K562 (cell line): ENCODE data around the gene GRIA1. TPM values are rescaled to one million over a fixed set of nuclear protein-coding genes. Genes with fewer than 3 reads are reported as not detected.

Experiments used
- ATAC-seq: fragments of 200-7000 bp; cut with Tn5 transposase; 3 replicates; pipeline ENCODE4 v1.9.1; 2020; ENCODE audit warnings: moderate library complexity
- BruUV-seq: library from RNA; stranded (reverse); fragments of 400-500 nt; replicated peaks from 2 replicates; lab custom pipeline; 2021; lab: Mats Ljungman, UMichigan
- CTCF ChIA-PET: fragments of 300-600 bp; formaldehyde crosslinking; extraction: SDS; loops from one replicate; lab custom pipeline; 2021; ENCODE audit warnings: low intra/inter-chr PET ratio; lab: Yijun Ruan, JAX
- POLR2A ChIA-PET: fragments of 300-600, 350-650 bp; sonication (Branson Sonifier 250); formaldehyde crosslinking; extraction: SDS; loops from one replicate; lab custom pipeline; 2021; ENCODE audit warnings: antibody characterized with exemption, inconsistent platforms; lab: Yijun Ruan, JAX
- DNase-seq, 4 experiments: peaks; one replicate each; pipeline versions ENCODE4 v3.0.0 to v3.0.0-alpha.2; 2011 to 2018; ENCODE audit warnings: low spot score in 3 of 4, mixed read lengths in 3 of 4; ENCODE audit errors: extremely low read depth in 1 of 4
- FAIRE-seq: peaks from 2 replicates; lab custom pipeline; 2011; peaks lifted over from hg19 to GRCh38; lab: Jason Lieb, UNC
- H2AFZ ChIP-seq: 2 replicates; pipeline ENCODE4 v1.6.0; 2011; ENCODE audit warnings: low read depth, low read length, control low read depth, inconsistent platforms
- H3K27ac ChIP-seq: fragments of 200-600 bp; 3 replicates; pipeline ENCODE4 v1.8.0; 2011; ENCODE audit warnings: low read depth, mild to moderate bottlenecking, control low read depth, inconsistent platforms, low read length, moderate library complexity, mixed read lengths; ENCODE audit errors: extremely low read depth
- H3K27me3 ChIP-seq, 2 experiments: fragments of 300-600 bp in 1 of 2; 2 replicates in 1 of 2; 3 replicates in 1 of 2; pipeline versions ENCODE4 v1.6.0 to v1.8.0; 2011; ENCODE audit warnings: inconsistent platforms in 2 of 2, low read length in 2 of 2, mild to moderate bottlenecking in 1 of 2, mixed read lengths in 1 of 2, moderate library complexity in 1 of 2; ENCODE audit not compliant: control insufficient read depth in 2 of 2, insufficient read depth in 2 of 2
- H3K36me3 ChIP-seq: fragments of 300-600 bp; 3 replicates; pipeline ENCODE4 v1.8.0; 2011; ENCODE audit warnings: mild to moderate bottlenecking, low read length, inconsistent platforms; ENCODE audit not compliant: control insufficient read depth, insufficient read depth
- H3K4me1 ChIP-seq, 2 experiments: fragments of 200-600 bp in 1 of 2; replicated peaks in 1 of 2; 2 replicates in 1 of 2; 3 replicates in 1 of 2; pipeline versions ENCODE4 v1.5.1 to v1.8.0; 2011; ENCODE audit warnings: inconsistent platforms in 2 of 2, low read length in 2 of 2, mild to moderate bottlenecking in 1 of 2, mixed read lengths in 1 of 2, moderate library complexity in 1 of 2; ENCODE audit not compliant: control insufficient read depth in 2 of 2, insufficient read depth in 2 of 2
- H3K4me2 ChIP-seq: 2 replicates; pipeline ENCODE4 v1.6.1; 2011; ENCODE audit warnings: low read length, control low read depth, inconsistent platforms, mixed read lengths; ENCODE audit not compliant: insufficient read depth
- H3K4me3 ChIP-seq: fragments of 200-600 bp; sonication (generic), shearing (Covaris generic); 2 replicates; pipeline ENCODE4 v1.5.1; 2016; ENCODE audit warnings: control low read depth, inconsistent platforms
- H3K79me2 ChIP-seq: fragments of 200-600 bp; 3 replicates; pipeline ENCODE4 v1.8.0; 2011; ENCODE audit warnings: low read length, inconsistent platforms; ENCODE audit not compliant: control insufficient read depth, insufficient read depth
- H3K9ac ChIP-seq, 2 experiments: 2 replicates each; pipeline versions ENCODE4 v1.6.0 to v1.6.1; 2011; ENCODE audit warnings: low read depth in 2 of 2, low read length in 2 of 2, control low read depth in 1 of 2, inconsistent platforms in 1 of 2, mild to moderate bottlenecking in 1 of 2, mixed read lengths in 1 of 2; ENCODE audit not compliant: insufficient read depth in 1 of 2
- H3K9me1 ChIP-seq: one replicate; pipeline ENCODE4 v1.6.0; 2011; ENCODE audit warnings: inconsistent platforms, mild to moderate bottlenecking, low read length, moderate library complexity; ENCODE audit not compliant: control insufficient read depth, insufficient read depth
- H3K9me3 ChIP-seq: replicated peaks from 2 replicates; pipeline ENCODE4 v1.5.1; 2011; ENCODE audit warnings: low read depth, low read length, inconsistent platforms; ENCODE audit not compliant: control insufficient read depth, insufficient read depth
- H4K20me1 ChIP-seq: replicated peaks from 2 replicates; pipeline ENCODE4 v1.6.1; 2011; ENCODE audit warnings: low read length, inconsistent platforms, mixed read lengths; ENCODE audit not compliant: control insufficient read depth, insufficient read depth
- EP400 ChIP-seq: fragments of 450-650 bp; IDR thresholded peaks from 2 replicates; pipeline ENCODE4 v1.6.1; 2017; ENCODE audit warnings: antibody characterized with exemption, mild to moderate bottlenecking, moderate library complexity
- FOSL1 ChIP-seq: fragments of 200-800 bp; sonication (Bioruptor generic); conservative IDR thresholded peaks from 2 replicates; pipeline ENCODE4 v1.6.1; 2016; ENCODE audit warnings: missing genetic modification characterization, missing compliant biosample characterization
- KLF6 ChIP-seq: fragments of 250-450 bp; sonication (Bioruptor Pico); IDR thresholded peaks from 2 replicates; pipeline ENCODE4 v1.4.0; 2020; ENCODE audit warnings: mild to moderate bottlenecking, moderate library complexity, borderline replicate concordance
- MTA1 ChIP-seq: fragments of 450-650 bp; IDR thresholded peaks from 2 replicates; pipeline ENCODE4 v1.6.1; 2017; ENCODE audit warnings: borderline replicate concordance
- OTX1 ChIP-seq: fragments of 450-650 bp; formaldehyde crosslinking; IDR thresholded peaks from 2 replicates; pipeline ENCODE4 v1.4.0; 2022; ENCODE audit warnings: mild to moderate bottlenecking
- SETDB1 ChIP-seq: IDR thresholded peaks from one replicate; pipeline ENCODE4 v1.6.1; 2012; ENCODE audit warnings: low read length, control low read depth, inconsistent platforms
- SLC30A9 ChIP-seq: fragments of 250-450 bp; sonication (Bioruptor Pico); IDR thresholded peaks from 2 replicates; pipeline ENCODE4 v1.8.0; 2022; ENCODE audit warnings: mild to moderate bottlenecking, moderate library complexity
- STAG1 ChIP-seq: sonication (generic); formaldehyde crosslinking; IDR thresholded peaks from 2 replicates; pipeline ENCODE4 v1.5.0; 2020; ENCODE audit warnings: missing genetic modification reagents, borderline replicate concordance
- ZNF3 ChIP-seq: fragments of 250-450 bp; sonication (Bioruptor Pico); IDR thresholded peaks from 2 replicates; pipeline ENCODE4 v1.5.0; 2021; ENCODE audit warnings: mild to moderate bottlenecking, moderate library complexity
- WGBS: fragments of 100-300 bp; shearing (Covaris generic); methylation state at CpG from one replicate; pipeline ENCODE4 v1.1.6; 2016; ENCODE audit warnings: low coverage, mixed read lengths; ENCODE audit not compliant: insufficient coverage; ENCODE audit errors: missing lambda C conversion rate; 5-methylcytosine and 5-hydroxymethylcytosine counted together
- in situ Hi-C: fragments of 300-500 bp; cut with MboI; formaldehyde crosslinking; loops from 4 replicates; pipeline ENCODE4 v1.15.0; 2018; ENCODE audit warnings: inconsistent platforms, mixed read lengths
- intact Hi-C: fragments of 100-400 bp; cut with micrococcal nuclease; formaldehyde crosslinking; loops from 2 replicates; pipeline ENCODE4 v1.14.2; 2022
- polyA plus RNA-seq, 8 experiments: library from polyadenylated mRNA; depleted of rRNA in 4 of 8; stranded (reverse) in 5 of 8; unstranded in 3 of 8; fragments of >200 nt; fragmentation: Nextera tagmentation in 2 of 8; fragmentation: Illumina TruSeq in 1 of 8; extraction: Ambion mirVana in 2 of 8; extraction: Trizol in 1 of 8; gene quantifications; 2 replicates each; pipeline versions ENCODE4 v1.2.1 to v1.2.3, GENCODE V29; 2011 to 2014; ENCODE audit warnings: inconsistent platforms in 1 of 8, missing spikeins in 1 of 8
- total RNA-seq, 7 experiments: library from RNA; depleted of rRNA in 6 of 7; stranded (reverse); fragments of >200 nt in 6 of 7; fragmentation: Illumina TruSeq in 2 of 7; extraction: Trizol in 2 of 7; gene quantifications; 2 replicates each; pipeline versions ENCODE4 v1.2.1 to v1.2.3, GENCODE V29; 2011 to 2021; ENCODE audit warnings: low replicate concordance in 1 of 7
- TF ChIP-seq, protein P1 (sequence below): fragments of 250-450 bp; sonication (Bioruptor Pico); IDR thresholded peaks from 2 replicates; pipeline ENCODE4 v1.9.0; 2021; ENCODE audit warnings: mild to moderate bottlenecking
- TF ChIP-seq, protein P2 (sequence below), 2 experiments: fragments of 450-650 bp in 1 of 2; sonication (generic) in 1 of 2; formaldehyde crosslinking; conservative IDR thresholded peaks; 2 replicates each; pipeline versions ENCODE4 v1.4.0 to v1.8.1; 2020 to 2022; ENCODE audit warnings: mild to moderate bottlenecking in 1 of 2, missing genetic modification reagents in 1 of 2
- TF ChIP-seq, protein P3 (sequence below): fragments of 200-600 bp; sonication (generic); IDR thresholded peaks from one replicate; pipeline ENCODE4 v1.6.1; 2012; ENCODE audit warnings: mild to moderate bottlenecking, low read depth, low read length, inconsistent platforms

Gene GRIA1
- total and polyA plus RNA-seq, 9 of the 15 experiments (the other 6 are each of a cell fraction or from before 2014, with no cell fraction given): not detected

DNA sequence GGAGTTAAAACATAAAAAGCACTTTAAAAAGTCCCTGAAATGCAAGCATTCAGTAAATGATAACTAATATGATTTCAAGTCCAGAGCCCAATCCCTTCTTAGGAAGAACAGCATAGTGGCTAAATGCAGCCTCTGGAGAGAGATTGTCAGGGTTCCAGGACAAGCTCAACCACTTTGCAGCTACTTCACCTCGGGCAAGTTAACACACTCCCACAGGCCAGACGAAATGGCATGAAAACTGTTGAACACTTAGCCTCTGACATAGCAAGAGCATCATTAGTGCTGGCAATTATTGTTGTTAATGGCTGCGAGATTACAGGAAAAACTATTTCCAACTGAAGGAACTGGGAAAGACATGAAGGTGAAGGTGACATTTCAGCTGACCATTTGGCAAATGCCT lies 205.8 kb downstream of the GRIA1 start:
- ChIA-PET CTCF (no interaction called here), POLR2A (no interaction called here)
- no peaks in the 10 kb centered on the region for H3K9me1 ChIP-seq
- no peak overlapping the region for H3K4me2 ChIP-seq
- intact Hi-C loops (no loop called here), in situ Hi-C loops (no loop called here)
- H3K36me3 ChIP-seq: no peaks in the 10 kb centered on the region
- no peaks in the 10 kb centered on the region for H4K20me1 ChIP-seq
- H3K4me3 ChIP-seq: no peak overlapping the region
- H3K79me2 ChIP-seq: no peaks in the 10 kb centered on the region
- H3K9ac ChIP-seq: no peak overlapping the region
- DNase-seq (no peak), FAIRE-seq (no peak), ATAC-seq (no peak)
- no TSS peak for BruUV-seq
- no peak overlapping the region for H2AFZ ChIP-seq
- 0% methylated on average over 3 of the region's 3 CpGs for WGBS
- no peaks in the 10 kb centered on the region for H3K9me3 ChIP-seq
- no peak overlapping the region for H3K27ac ChIP-seq
- H3K27me3 ChIP-seq: peaks cover 0 to 10% of the 10 kb centered on the region in 2 experiments; a peak in 3 of 5 replicates
- H3K4me1 ChIP-seq: no peaks in the 10 kb centered on the region
- TF ChIP-seq KLF6 (CRISPR knock-in tag): no peak
- TF ChIP-seq, protein P1, sequence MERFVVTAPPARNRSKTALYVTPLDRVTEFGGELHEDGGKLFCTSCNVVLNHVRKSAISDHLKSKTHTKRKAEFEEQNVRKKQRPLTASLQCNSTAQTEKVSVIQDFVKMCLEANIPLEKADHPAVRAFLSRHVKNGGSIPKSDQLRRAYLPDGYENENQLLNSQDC (CRISPR knock-in tag): no peak
- no peak for TF ChIP-seq SETDB1
- TF ChIP-seq, protein P2, sequence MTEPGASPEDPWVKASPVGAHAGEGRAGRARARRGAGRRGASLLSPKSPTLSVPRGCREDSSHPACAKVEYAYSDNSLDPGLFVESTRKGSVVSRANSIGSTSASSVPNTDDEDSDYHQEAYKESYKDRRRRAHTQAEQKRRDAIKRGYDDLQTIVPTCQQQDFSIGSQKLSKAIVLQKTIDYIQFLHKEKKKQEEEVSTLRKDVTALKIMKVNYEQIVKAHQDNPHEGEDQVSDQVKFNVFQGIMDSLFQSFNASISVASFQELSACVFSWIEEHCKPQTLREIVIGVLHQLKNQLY (CRISPR knock-in tag; conservative IDR thresholded peaks at IDR 0.05): no peak
- TF ChIP-seq EP400: no peak
- no peak for TF ChIP-seq FOSL1 (tag)
- TF ChIP-seq, protein P3, sequence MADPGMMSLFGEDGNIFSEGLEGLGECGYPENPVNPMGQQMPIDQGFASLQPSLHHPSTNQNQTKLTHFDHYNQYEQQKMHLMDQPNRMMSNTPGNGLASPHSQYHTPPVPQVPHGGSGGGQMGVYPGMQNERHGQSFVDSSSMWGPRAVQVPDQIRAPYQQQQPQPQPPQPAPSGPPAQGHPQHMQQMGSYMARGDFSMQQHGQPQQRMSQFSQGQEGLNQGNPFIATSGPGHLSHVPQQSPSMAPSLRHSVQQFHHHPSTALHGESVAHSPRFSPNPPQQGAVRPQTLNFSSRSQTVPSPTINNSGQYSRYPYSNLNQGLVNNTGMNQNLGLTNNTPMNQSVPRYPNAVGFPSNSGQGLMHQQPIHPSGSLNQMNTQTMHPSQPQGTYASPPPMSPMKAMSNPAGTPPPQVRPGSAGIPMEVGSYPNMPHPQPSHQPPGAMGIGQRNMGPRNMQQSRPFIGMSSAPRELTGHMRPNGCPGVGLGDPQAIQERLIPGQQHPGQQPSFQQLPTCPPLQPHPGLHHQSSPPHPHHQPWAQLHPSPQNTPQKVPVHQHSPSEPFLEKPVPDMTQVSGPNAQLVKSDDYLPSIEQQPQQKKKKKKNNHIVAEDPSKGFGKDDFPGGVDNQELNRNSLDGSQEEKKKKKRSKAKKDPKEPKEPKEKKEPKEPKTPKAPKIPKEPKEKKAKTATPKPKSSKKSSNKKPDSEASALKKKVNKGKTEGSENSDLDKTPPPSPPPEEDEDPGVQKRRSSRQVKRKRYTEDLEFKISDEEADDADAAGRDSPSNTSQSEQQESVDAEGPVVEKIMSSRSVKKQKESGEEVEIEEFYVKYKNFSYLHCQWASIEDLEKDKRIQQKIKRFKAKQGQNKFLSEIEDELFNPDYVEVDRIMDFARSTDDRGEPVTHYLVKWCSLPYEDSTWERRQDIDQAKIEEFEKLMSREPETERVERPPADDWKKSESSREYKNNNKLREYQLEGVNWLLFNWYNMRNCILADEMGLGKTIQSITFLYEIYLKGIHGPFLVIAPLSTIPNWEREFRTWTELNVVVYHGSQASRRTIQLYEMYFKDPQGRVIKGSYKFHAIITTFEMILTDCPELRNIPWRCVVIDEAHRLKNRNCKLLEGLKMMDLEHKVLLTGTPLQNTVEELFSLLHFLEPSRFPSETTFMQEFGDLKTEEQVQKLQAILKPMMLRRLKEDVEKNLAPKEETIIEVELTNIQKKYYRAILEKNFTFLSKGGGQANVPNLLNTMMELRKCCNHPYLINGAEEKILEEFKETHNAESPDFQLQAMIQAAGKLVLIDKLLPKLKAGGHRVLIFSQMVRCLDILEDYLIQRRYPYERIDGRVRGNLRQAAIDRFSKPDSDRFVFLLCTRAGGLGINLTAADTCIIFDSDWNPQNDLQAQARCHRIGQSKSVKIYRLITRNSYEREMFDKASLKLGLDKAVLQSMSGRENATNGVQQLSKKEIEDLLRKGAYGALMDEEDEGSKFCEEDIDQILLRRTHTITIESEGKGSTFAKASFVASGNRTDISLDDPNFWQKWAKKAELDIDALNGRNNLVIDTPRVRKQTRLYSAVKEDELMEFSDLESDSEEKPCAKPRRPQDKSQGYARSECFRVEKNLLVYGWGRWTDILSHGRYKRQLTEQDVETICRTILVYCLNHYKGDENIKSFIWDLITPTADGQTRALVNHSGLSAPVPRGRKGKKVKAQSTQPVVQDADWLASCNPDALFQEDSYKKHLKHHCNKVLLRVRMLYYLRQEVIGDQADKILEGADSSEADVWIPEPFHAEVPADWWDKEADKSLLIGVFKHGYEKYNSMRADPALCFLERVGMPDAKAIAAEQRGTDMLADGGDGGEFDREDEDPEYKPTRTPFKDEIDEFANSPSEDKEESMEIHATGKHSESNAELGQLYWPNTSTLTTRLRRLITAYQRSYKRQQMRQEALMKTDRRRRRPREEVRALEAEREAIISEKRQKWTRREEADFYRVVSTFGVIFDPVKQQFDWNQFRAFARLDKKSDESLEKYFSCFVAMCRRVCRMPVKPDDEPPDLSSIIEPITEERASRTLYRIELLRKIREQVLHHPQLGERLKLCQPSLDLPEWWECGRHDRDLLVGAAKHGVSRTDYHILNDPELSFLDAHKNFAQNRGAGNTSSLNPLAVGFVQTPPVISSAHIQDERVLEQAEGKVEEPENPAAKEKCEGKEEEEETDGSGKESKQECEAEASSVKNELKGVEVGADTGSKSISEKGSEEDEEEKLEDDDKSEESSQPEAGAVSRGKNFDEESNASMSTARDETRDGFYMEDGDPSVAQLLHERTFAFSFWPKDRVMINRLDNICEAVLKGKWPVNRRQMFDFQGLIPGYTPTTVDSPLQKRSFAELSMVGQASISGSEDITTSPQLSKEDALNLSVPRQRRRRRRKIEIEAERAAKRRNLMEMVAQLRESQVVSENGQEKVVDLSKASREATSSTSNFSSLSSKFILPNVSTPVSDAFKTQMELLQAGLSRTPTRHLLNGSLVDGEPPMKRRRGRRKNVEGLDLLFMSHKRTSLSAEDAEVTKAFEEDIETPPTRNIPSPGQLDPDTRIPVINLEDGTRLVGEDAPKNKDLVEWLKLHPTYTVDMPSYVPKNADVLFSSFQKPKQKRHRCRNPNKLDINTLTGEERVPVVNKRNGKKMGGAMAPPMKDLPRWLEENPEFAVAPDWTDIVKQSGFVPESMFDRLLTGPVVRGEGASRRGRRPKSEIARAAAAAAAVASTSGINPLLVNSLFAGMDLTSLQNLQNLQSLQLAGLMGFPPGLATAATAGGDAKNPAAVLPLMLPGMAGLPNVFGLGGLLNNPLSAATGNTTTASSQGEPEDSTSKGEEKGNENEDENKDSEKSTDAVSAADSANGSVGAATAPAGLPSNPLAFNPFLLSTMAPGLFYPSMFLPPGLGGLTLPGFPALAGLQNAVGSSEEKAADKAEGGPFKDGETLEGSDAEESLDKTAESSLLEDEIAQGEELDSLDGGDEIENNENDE: no peak
- TF ChIP-seq MTA1: no peak
- TF ChIP-seq OTX1: no peak
- no peak for TF ChIP-seq STAG1 (CRISPR knock-in tag)
- TF ChIP-seq SLC30A9: no peak
- TF ChIP-seq ZNF3 (CRISPR knock-in tag): no peak
